MM.1S (cell line): ENCODE data around the gene FOXO3.

Source experiments
- CTCF ChIP-seq: fragments of 300-600 bp; sonication (generic); IDR thresholded peaks from 2 replicates; pipeline ENCODE4 v1.5.1; 2016; ENCODE audit warnings: antibody characterized with exemption, low read length, mixed read lengths
- EZH2 ChIP-seq: fragments of 300-600 bp; sonication (generic); optimal IDR thresholded peaks from 2 replicates; pipeline ENCODE3; 2017; ENCODE audit warnings: low read depth, mild to moderate bottlenecking, antibody characterized with exemption, low read length, mixed read lengths
- EZH2phosphoT487 ChIP-seq: fragments of 300-600 bp; sonication (generic); IDR thresholded peaks from 2 replicates; pipeline ENCODE4 v1.6.1; 2018; ENCODE audit warnings: antibody characterized with exemption, low read length

GRCh38 chr6:108581237-108581931 is 20.7 kb downstream of the FOXO3 start:
- TF ChIP-seq CTCF, result no peak
- TF ChIP-seq EZH2, result no peak
- no peak for TF ChIP-seq EZH2phosphoT487
